ENCODE measurements around the gene SMIM1.

Gene SMIM1

GRCh38 chr1:3777647-3778589, 5.4 kb downstream of the SMIM1 start:
- no peak for DNase-seq

GRCh38 chr1:3778590-3779264, 6.2 kb downstream of the SMIM1 start:
- DNase-seq = no peak

- no peak for DNase-seq
Measured at GRCh38 chr1:3779265-3779911, 6.8 kb downstream of the SMIM1 start.

GRCh38 chr1:3779912-3780416, 7.4 kb downstream of the SMIM1 start:
- DNase-seq = no peak

- DNase-seq = no peak
Measured at GRCh38 chr1:3780901-3781300, 8.4 kb downstream of the SMIM1 start.

GRCh38 chr1:3783651-3784474, 11.3 kb downstream of the SMIM1 start:
- DNase-seq = no peak

- DNase-seq = no peak
Measured at GRCh38 chr1:3785045-3785444, 12.5 kb downstream of the SMIM1 start.

- no peak for DNase-seq
Measured at GRCh38 chr1:3785456-3786157, 13.1 kb downstream of the SMIM1 start.

GRCh38 chr1:3786468-3787348, 14.2 kb downstream of the SMIM1 start:
- no peak for DNase-seq

GRCh38 chr1:3787349-3787715, 14.8 kb downstream of the SMIM1 start:
- DNase-seq = no peak

GRCh38 chr1:3787745-3788605, 15.4 kb downstream of the SMIM1 start:
- no peak for DNase-seq

- DNase-seq = no peak
Measured at GRCh38 chr1:3788756-3789420, 16.3 kb downstream of the SMIM1 start.

GRCh38 chr1:3789421-3790300, 17.1 kb downstream of the SMIM1 start:
- DNase-seq = no peak

GRCh38 chr1:3790500-3790923, 18.0 kb downstream of the SMIM1 start:
- DNase-seq = no peak

- DNase-seq = no peak
Measured at GRCh38 chr1:3790952-3791351, 18.4 kb downstream of the SMIM1 start.

- no peak for DNase-seq
Measured at GRCh38 chr1:3795453-3796214, 23.1 kb downstream of the SMIM1 start.
